ENCODE results near the gene UTY.

The UTY gene

DNA sequence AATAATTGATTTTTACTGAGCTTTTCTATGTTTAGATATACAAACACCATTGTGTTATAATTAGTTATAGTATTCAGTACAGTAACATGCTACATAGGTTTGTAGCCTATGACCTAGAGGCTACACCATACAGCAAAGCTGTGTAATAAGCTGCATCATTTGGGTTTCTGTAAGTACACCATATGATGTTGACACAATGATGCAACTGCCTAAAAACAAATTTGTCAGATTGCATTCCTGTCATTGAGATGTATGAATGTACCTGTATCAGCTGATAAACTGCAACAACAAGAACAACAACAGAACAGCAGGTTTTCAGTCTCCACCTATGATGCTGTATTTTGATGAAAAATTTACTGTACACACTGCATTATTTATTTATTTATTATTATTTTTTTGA, 64.3 kb downstream of the UTY start:
- Histone ChIP-seq H3K36me3 (ENCODE audit: control insufficient read depth in 2 of 2, insufficient read depth in 1 of 2, low read length in 2 of 2) (no peaks in the 10 kb centered on the region), H3K9me3 (ENCODE audit: control insufficient read depth, insufficient read depth, low read depth, low read length) (no peaks in the 10 kb centered on the region), H3K4me3 (ENCODE audit: low read depth, low read length) (no peak overlapping the region), H3K27ac (ENCODE audit: extremely low read depth, low read depth, low read length) (no peak overlapping the region), H3K4me1 (ENCODE audit: control insufficient read depth, insufficient read depth, low read length) (no peaks in the 10 kb centered on the region)
- TF ChIP-seq ZNF16 (tag by site-specific recombination; IDR thresholded peaks at IDR 0.05; ENCODE audit: low read depth) (no peak), ZNF830 (tag by site-specific recombination; IDR thresholded peaks at IDR 0.05; ENCODE audit: low read depth) (no peak), ZNF223 (tag by site-specific recombination; IDR thresholded peaks at IDR 0.05) (no peak)
- CTCF ChIA-PET = no interaction called here
- POLR2A ChIA-PET = no interaction called here

DNA sequence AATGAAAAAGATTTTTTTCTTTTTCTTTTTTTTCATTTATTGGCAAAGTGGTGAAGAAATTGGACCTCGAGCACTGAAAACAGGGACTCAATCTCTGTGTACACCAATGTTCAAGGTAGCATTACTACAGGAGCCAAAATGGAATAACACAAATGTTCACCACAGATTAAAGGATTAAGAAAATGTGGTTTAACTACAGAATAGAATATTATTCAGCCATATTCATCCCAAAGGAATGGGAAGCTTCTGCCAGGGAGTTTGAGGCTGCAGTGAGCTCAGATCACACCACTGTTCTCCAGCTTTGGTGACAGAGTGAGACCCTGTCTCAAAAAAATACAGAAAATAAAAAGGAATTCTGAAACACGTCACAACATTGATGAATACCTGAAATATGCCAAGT, 81.0 kb downstream of the UTY start:
- Histone ChIP-seq H3K27ac (ENCODE audit: extremely low read depth, low read depth, low read length) (no peak overlapping the region), H3K9me3 (ENCODE audit: control insufficient read depth, insufficient read depth, low read depth, low read length) (no peaks in the 10 kb centered on the region), H3K4me1 (ENCODE audit: control insufficient read depth, insufficient read depth, low read length) (no peaks in the 10 kb centered on the region), H3K36me3 (ENCODE audit: control insufficient read depth in 2 of 2, insufficient read depth in 1 of 2, low read length in 2 of 2) (no peaks in the 10 kb centered on the region), H3K4me3 (ENCODE audit: low read depth, low read length) (no peak overlapping the region)
- TF ChIP-seq, protein P1, sequence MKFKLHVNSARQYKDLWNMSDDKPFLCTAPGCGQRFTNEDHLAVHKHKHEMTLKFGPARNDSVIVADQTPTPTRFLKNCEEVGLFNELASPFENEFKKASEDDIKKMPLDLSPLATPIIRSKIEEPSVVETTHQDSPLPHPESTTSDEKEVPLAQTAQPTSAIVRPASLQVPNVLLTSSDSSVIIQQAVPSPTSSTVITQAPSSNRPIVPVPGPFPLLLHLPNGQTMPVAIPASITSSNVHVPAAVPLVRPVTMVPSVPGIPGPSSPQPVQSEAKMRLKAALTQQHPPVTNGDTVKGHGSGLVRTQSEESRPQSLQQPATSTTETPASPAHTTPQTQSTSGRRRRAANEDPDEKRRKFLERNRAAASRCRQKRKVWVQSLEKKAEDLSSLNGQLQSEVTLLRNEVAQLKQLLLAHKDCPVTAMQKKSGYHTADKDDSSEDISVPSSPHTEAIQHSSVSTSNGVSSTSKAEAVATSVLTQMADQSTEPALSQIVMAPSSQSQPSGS (tag by site-specific recombination; IDR thresholded peaks at IDR 0.05; ENCODE audit: low read depth) = no peak
- TF ChIP-seq ZFP69B (tag by site-specific recombination; IDR thresholded peaks at IDR 0.05) = no peak
- ChIA-PET CTCF (no interaction called here), POLR2A (no interaction called here)

DNA sequence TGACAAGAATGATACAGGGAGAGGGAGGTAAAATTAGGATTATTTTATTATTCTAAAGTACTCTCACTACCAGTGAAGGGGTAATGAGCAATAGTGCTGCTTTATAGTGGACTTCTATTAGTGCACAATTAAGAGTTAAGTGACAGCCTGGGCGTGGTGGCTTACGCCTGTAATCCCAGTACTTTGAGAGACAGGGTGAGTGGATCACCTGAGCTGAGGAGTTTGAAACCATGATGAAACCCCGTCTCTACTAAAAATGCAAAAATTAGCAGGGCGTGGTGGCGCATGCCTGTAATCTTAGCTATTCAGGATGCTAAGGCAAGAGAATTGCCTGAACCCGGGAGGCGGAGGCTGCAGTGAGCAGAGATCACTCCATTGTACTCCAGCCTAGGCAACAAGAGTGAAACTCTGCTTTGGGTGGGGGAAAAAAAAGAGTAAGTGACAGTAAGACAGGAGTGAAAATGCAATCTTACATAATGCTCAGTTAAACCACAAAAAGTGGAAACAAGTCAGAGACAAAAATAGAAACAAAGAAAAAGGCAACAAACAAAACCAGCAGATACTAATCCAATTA, 98.6 kb downstream of the UTY start:
- H3K4me1 ChIP-seq (ENCODE audit: control insufficient read depth, insufficient read depth, low read length) = no peaks in the 10 kb centered on the region
- CTCF ChIA-PET = no interaction called here

DNA sequence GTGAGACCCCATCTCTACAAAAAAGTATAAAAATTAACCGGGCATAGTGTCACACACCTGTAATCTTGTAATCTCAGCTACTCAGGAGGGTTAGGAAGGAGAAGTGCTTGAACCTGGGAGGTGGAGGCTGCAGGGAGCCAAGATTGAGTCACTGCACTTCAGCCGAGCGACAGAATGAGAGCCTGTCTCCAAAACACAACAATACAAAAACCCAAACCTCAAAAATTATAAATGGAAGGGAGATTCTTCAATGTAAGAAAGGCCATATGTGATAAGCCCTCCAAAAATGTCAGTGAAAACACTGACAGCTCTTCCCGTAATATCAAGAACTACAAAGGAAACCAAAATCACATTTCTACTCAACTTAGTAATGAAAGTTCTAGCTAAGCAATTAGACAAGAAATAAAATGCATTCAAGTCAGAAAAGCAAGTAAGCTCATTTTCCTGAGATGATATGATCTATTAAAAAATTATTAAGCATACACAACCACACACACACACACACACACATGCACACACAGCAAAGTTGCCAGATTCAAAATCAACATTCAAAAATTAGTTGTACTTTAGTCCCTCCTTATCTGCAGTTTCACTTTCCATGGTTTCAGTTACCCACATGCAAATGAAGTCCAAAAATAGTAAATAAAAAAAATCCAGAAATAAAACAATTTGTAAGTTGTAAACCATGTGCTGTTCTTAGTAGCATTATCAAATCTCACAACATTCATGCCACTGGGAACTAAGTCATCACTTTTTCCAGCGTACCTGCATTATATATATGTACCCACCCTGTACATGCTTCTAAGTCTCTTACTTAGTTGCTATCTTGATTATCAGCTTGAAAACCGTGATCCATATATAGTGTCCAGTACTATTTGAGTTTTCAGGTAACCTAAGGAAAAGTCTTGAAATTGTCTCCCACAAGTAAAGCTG, 108.7 kb downstream of the UTY start:
- no peaks in the 10 kb centered on the region for H3K4me1 ChIP-seq (ENCODE audit: control insufficient read depth, insufficient read depth, low read length)
- H3K36me3 ChIP-seq (ENCODE audit: control insufficient read depth in 2 of 2, insufficient read depth in 1 of 2, low read length in 2 of 2) = no peaks in the 10 kb centered on the region
- ChIA-PET CTCF (no interaction called here), POLR2A (no interaction called here)
- no peaks in the 10 kb centered on the region for H3K9me3 ChIP-seq (ENCODE audit: control insufficient read depth, insufficient read depth, low read depth, low read length)
- H3K4me3 ChIP-seq (ENCODE audit: low read depth, low read length) = no peak overlapping the region
- no peak overlapping the region for H3K27ac ChIP-seq (ENCODE audit: extremely low read depth, low read depth, low read length)
- TF ChIP-seq ZNF701 (tag by site-specific recombination; IDR thresholded peaks at IDR 0.05) (no peak), ZNF140 (tag by site-specific recombination; IDR thresholded peaks at IDR 0.05) (no peak), GLIS2 (tag by site-specific recombination; IDR thresholded peaks at IDR 0.05) (no peak), ZNF175 (tag by site-specific recombination; IDR thresholded peaks at IDR 0.05) (no peak), ZFHX2 (tag by site-specific recombination; conservative IDR thresholded peaks at IDR 0.05) (no peak)
- TF ChIP-seq, protein P2, sequence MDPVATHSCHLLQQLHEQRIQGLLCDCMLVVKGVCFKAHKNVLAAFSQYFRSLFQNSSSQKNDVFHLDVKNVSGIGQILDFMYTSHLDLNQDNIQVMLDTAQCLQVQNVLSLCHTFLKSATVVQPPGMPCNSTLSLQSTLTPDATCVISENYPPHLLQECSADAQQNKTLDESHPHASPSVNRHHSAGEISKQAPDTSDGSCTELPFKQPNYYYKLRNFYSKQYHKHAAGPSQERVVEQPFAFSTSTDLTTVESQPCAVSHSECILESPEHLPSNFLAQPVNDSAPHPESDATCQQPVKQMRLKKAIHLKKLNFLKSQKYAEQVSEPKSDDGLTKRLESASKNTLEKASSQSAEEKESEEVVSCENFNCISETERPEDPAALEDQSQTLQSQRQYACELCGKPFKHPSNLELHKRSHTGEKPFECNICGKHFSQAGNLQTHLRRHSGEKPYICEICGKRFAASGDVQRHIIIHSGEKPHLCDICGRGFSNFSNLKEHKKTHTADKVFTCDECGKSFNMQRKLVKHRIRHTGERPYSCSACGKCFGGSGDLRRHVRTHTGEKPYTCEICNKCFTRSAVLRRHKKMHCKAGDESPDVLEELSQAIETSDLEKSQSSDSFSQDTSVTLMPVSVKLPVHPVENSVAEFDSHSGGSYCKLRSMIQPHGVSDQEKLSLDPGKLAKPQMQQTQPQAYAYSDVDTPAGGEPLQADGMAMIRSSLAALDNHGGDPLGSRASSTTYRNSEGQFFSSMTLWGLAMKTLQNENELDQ (tag by site-specific recombination; IDR thresholded peaks at IDR 0.05; ENCODE audit: low read depth) = no peak
- TF ChIP-seq, protein P3, sequence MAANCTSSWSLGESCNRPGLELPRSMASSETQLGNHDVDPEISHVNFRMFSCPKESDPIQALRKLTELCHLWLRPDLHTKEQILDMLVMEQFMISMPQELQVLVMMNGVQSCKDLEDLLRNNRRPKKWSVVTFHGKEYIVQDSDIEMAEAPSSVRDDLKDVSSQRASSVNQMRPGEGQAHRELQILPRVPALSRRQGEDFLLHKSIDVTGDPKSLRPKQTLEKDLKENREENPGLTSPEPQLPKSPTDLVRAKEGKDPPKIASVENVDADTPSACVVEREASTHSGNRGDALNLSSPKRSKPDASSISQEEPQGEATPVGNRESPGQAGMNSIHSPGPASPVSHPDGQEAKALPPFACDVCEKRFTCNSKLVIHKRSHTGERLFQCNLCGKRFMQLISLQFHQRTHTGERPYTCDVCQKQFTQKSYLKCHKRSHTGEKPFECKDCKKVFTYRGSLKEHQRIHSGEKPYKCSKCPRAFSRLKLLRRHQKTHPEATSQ (tag by site-specific recombination; IDR thresholded peaks at IDR 0.05) = no peak
- TF ChIP-seq, protein P4, sequence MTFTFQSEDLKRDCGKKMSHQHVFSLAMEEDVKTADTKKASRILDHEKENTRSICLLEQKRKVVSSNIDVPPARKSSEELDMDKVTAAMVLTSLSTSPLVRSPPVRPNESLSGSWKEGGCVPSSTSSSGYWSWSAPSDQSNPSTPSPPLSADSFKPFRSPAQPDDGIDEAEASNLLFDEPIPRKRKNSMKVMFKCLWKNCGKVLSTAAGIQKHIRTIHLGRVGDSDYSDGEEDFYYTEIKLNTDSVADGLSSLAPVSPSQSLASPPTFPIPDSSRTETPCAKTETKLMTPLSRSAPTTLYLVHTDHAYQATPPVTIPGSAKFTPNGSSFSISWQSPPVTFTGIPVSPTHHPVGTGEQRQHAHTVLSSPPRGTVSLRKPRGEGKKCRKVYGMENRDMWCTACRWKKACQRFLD (tag by site-specific recombination; IDR thresholded peaks at IDR 0.05) = no peak

More for the DNA sequence above, 98.6 kb downstream of the UTY start:
- Histone ChIP-seq H3K9me3 (ENCODE audit: control insufficient read depth, insufficient read depth, low read depth, low read length) (no peaks in the 10 kb centered on the region), H3K36me3 (ENCODE audit: control insufficient read depth in 2 of 2, insufficient read depth in 1 of 2, low read length in 2 of 2) (no peaks in the 10 kb centered on the region), H3K4me3 (ENCODE audit: low read depth, low read length) (no peak overlapping the region), H3K27ac (ENCODE audit: extremely low read depth, low read depth, low read length) (no peak overlapping the region)
- TF ChIP-seq SCRT1 (tag by site-specific recombination; IDR thresholded peaks at IDR 0.05; ENCODE audit: borderline replicate concordance) = no peak
- TF ChIP-seq, protein P5, sequence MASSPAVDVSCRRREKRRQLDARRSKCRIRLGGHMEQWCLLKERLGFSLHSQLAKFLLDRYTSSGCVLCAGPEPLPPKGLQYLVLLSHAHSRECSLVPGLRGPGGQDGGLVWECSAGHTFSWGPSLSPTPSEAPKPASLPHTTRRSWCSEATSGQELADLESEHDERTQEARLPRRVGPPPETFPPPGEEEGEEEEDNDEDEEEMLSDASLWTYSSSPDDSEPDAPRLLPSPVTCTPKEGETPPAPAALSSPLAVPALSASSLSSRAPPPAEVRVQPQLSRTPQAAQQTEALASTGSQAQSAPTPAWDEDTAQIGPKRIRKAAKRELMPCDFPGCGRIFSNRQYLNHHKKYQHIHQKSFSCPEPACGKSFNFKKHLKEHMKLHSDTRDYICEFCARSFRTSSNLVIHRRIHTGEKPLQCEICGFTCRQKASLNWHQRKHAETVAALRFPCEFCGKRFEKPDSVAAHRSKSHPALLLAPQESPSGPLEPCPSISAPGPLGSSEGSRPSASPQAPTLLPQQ (tag by site-specific recombination; IDR thresholded peaks at IDR 0.05) = no peak
- TF ChIP-seq ZNF623 (tag by site-specific recombination; IDR thresholded peaks at IDR 0.05) = no peak
- TF ChIP-seq, protein P6, sequence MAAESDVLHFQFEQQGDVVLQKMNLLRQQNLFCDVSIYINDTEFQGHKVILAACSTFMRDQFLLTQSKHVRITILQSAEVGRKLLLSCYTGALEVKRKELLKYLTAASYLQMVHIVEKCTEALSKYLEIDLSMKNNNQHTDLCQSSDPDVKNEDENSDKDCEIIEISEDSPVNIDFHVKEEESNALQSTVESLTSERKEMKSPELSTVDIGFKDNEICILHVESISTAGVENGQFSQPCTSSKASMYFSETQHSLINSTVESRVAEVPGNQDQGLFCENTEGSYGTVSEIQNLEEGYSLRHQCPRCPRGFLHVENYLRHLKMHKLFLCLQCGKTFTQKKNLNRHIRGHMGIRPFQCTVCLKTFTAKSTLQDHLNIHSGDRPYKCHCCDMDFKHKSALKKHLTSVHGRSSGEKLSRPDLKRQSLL (tag by site-specific recombination; IDR thresholded peaks at IDR 0.05) = no peak
- TF ChIP-seq ZNF529 (tag by site-specific recombination; IDR thresholded peaks at IDR 0.05; ENCODE audit: insufficient replicate concordance) = no peak
- POLR2A ChIA-PET = no interaction called here
